Fibroblast of pulmonary artery (primary cell): ENCODE data around the gene OBSL1.
A peak's percentile ranks its signal among the peaks of the same experiment; 100 is the strongest.

Experiments used
- DNase-seq: peaks from one replicate; pipeline ENCODE4 v3.0.0-alpha.2; 2010; ENCODE audit warnings: low read depth
- H3K4me3 ChIP-seq: replicated peaks from 2 replicates; pipeline ENCODE4 v1.5.1; 2011; ENCODE audit warnings: low read depth, mild to moderate bottlenecking, control low read depth, low read length, moderate library complexity
- CTCF ChIP-seq: IDR thresholded peaks from 2 replicates; pipeline ENCODE4 v1.5.1; 2011; ENCODE audit warnings: mild to moderate bottlenecking, control low read depth, low read length, inconsistent platforms; ENCODE audit errors: missing control alignments

Gene OBSL1

GRCh38 chr2:219572237-219573001 is 1.1 kb upstream of the OBSL1 start, which contains the start of gene INHA:
INHA (plus strand) TSS chr2:219572310; CDS start chr2:219572375, 65 bp downstream.
- peak within 1 kb of the TSS; percentile 61 for H3K4me3 ChIP-seq
- TF ChIP-seq CTCF, result no peak
- DNase-seq, result no peak

GRCh38 chr2:219570924-219571310 is 422 bp downstream of the OBSL1 start:
- DNase-seq, result peak; percentile 30
- TF ChIP-seq CTCF, result no peak
- H3K4me3 ChIP-seq, result peak overlapping the region; percentile 61

GRCh38 chr2:219570194-219570923 is 980 bp downstream of the OBSL1 start:
- TF ChIP-seq CTCF, result no peak
- H3K4me3 ChIP-seq, result peak overlapping the region; percentile 61
- peak; percentile 29 for DNase-seq

- no peak for TF ChIP-seq CTCF
- DNase-seq, result no peak
- H3K4me3 ChIP-seq, result peak overlapping the region; percentile 61
These were observed 1.7 kb downstream of the OBSL1 start for GRCh38 chr2:219569635-219570034.

- TF ChIP-seq CTCF, result no peak
- no peak for DNase-seq
- H3K4me3 ChIP-seq, result no peak overlapping the region
These were observed 2.3 kb downstream of the OBSL1 start for GRCh38 chr2:219569041-219569440.

GRCh38 chr2:219567791-219568361 is 3.5 kb downstream of the OBSL1 start:
- no peak for TF ChIP-seq CTCF
- H3K4me3 ChIP-seq, result no peak overlapping the region
- DNase-seq, result no peak
